ENCODE measurements around the gene BOLL. TPM values are rescaled to one million over a fixed set of nuclear protein-coding genes. Genes with fewer than 3 reads are reported as not detected.

BOLL gene
- total RNA-seq, 4 donors from 2014 or later = 0.19 TPM; not detected in 3

DNA sequence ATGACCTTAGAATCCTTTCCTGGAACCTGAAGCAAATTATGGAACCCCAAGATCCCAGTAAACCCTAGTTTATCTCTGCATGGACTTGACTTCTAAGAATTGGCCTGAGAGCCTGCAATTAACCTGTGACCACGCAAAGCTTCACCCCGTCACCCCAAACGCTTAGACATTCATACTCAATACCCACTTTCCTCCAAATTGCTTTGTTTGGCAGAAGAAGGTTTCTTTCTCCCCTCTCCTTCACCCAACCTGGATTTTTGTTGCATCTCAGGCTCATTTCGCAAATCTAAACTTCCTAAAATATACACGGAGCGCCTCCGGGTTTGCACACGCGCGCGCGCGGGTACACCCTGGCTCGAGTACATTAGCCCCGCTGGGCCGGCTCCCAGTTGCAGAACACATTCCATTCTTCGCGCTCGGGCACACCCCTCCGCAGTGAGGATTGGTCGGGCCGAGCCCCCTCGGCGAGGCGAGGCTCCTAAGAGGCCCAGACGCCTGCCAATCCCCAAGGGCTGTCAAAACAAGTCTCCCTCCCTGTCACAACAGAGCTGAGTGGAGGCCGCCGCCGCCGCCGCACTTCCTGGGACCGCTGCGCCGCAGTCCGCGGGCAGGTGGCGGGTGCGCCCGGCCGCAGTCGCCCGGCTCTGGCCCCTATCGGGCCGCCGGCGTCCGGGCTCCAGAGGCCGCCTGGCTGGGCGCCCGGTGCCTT is 19.1 kb upstream of the BOLL start, which contains the start of gene PLCL1:
TSS of gene PLCL1 (plus strand) at position 545 of the 709 bp plus-strand sequence.
- Histone ChIP-seq H3K4me1 (peaks cover 0 to 54% (median 11%) of the 10 kb centered on the region in 3 donors), H3K9me3 (no peaks in the 10 kb centered on the region), H3K36me3 (no peaks in the 10 kb centered on the region), H3K27ac (peak within 1 kb of the TSS; percentile 75 to 93 (median 90)), H3K4me3 (peak within 1 kb of the TSS; percentile 93 to 97), H3K27me3 (no peaks in the 10 kb centered on the region)
- ATAC-seq = peak; percentile 98
- WGBS, 2 donors (ENCODE audit: low coverage in 1 of 2) = 0 to 6% methylated on average over 2 to 5 of the region's 50 CpGs
- TF ChIP-seq POLR2A (IDR thresholded peaks at IDR 0.05) (peak; percentile 41 to 45), POLR2AphosphoS5 (IDR thresholded peaks at IDR 0.05) (peak; percentile 61), CTCF (IDR thresholded peaks at IDR 0.05) (peak in 2 of 4 experiments; percentile 28 to 31), EP300 (IDR thresholded peaks at IDR 0.05) (no peak)

DNA sequence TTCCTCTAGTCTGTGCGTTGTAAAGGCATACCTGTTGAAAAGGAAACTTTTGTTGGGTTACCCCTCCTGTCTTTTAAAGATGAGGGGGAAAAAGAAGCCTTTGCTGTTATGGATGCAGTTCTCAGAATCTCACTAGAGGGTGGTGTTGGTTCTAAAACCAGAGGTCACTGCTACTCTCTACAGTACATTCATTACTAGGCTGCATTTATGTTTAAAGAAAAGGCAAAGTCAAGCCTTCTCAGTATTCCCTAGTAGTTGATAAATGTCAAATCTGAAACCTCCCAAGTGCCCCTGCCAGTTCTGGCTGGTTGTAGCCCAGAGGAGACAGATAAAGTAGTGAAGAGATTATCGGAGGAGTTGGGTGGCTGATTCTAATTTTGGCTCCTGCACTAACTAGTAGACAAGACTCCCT is 17.9 kb upstream of the BOLL start:
- WGBS, 2 donors (ENCODE audit: low coverage in 1 of 2) = 0 to 19% methylated on average over 2 of the region's 2 CpGs
- TF ChIP-seq POLR2A (IDR thresholded peaks at IDR 0.05) = no peak
- peak; percentile 60 to 86 (median 85) for TF ChIP-seq CTCF (IDR thresholded peaks at IDR 0.05)
- H3K9me3 ChIP-seq = no peaks in the 10 kb centered on the region
- H3K4me3 ChIP-seq = no peak overlapping the region
- H3K4me1 ChIP-seq = peaks cover 0 to 42% (median 6%) of the 10 kb centered on the region in 3 donors
- ATAC-seq = no peak
- no peaks in the 10 kb centered on the region for H3K36me3 ChIP-seq
- H3K27me3 ChIP-seq = no peaks in the 10 kb centered on the region
- H3K27ac ChIP-seq = peak overlapping the region in 3 of 4 donors; percentile 21 to 93 (median 91)

GRCh38 chr2:197801033-197801432 is 15.9 kb upstream of the BOLL start:
- Histone ChIP-seq H3K27me3 (no peaks in the 10 kb centered on the region), H3K4me3 (no peak overlapping the region), H3K9me3 (no peaks in the 10 kb centered on the region), H3K27ac (no peak overlapping the region), H3K4me1 (peaks cover 0 to 22% (median 6%) of the 10 kb centered on the region in 3 donors), H3K36me3 (no peaks in the 10 kb centered on the region)
- ATAC-seq = no peak
- TF ChIP-seq CTCF (IDR thresholded peaks at IDR 0.05) (no peak), EP300 (IDR thresholded peaks at IDR 0.05) (no peak), POLR2AphosphoS5 (IDR thresholded peaks at IDR 0.05) (no peak), POLR2A (IDR thresholded peaks at IDR 0.05) (no peak)

- no peaks in the 10 kb centered on the region for H3K27me3 ChIP-seq
- H3K36me3 ChIP-seq = no peaks in the 10 kb centered on the region
- no peak overlapping the region for H3K27ac ChIP-seq
- H3K4me1 ChIP-seq = peaks cover 0 to 17% (median 6%) of the 10 kb centered on the region in 3 donors
- H3K9me3 ChIP-seq = no peaks in the 10 kb centered on the region
- 73 to 83% methylated on average over 2 of the region's 2 CpGs for WGBS, 2 donors (ENCODE audit: low coverage in 1 of 2)
- TF ChIP-seq POLR2AphosphoS5 (IDR thresholded peaks at IDR 0.05) (no peak), EP300 (IDR thresholded peaks at IDR 0.05) (no peak), CTCF (IDR thresholded peaks at IDR 0.05) (no peak), POLR2A (IDR thresholded peaks at IDR 0.05) (no peak)
- H3K4me3 ChIP-seq = no peak overlapping the region
- no peak for ATAC-seq
Measured at GRCh38 chr2:197800091-197800490, 15.0 kb upstream of the BOLL start.

DNA sequence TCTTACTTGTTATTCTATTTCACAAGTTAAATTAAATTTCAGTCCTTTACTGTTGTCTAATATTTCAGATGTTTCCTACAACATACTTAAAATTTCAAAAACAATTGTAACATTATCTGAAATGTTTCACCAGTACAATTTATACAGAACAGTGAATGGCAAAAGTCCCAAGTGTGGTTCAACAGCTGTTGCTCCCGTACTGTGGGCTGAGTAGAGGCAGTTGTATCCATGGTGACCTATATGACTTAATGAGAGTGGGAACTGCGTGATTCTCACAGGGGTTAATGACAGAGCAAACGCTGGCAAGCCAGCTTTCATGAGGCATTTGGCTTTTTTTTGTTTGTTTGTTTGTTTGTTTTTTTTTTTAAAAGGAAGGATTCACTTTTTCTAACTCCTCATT is 13.9 kb upstream of the BOLL start:
- Histone ChIP-seq H3K36me3 (no peaks in the 10 kb centered on the region), H3K27ac (no peak overlapping the region), H3K9me3 (no peaks in the 10 kb centered on the region), H3K4me3 (no peak overlapping the region), H3K27me3 (no peaks in the 10 kb centered on the region), H3K4me1 (peaks cover 0 to 14% (median 6%) of the 10 kb centered on the region in 3 donors)
- 55 to 85% methylated on average over 3 of the region's 3 CpGs for WGBS, 2 donors (ENCODE audit: low coverage in 1 of 2)
- ATAC-seq = no peak
- TF ChIP-seq POLR2AphosphoS5 (IDR thresholded peaks at IDR 0.05) = no peak

Data from gastroesophageal sphincter (tissue), 4 donors.